Measurements from ENCODE around the gene NTPCR. TPM values are rescaled to one million over a fixed set of nuclear protein-coding genes. Genes with fewer than 3 reads are reported as not detected.

NTPCR gene
- total and polyA plus RNA-seq, 8 donors, result 35.1 to 68.3 (median 56.8) TPM

GRCh38 chr1:233025157-233025556, 74.7 kb downstream of the NTPCR start:
- Histone ChIP-seq H3K36me3 (no peaks in the 10 kb centered on the region), H3K9me3 (no peaks in the 10 kb centered on the region), H3K27me3 (no peaks in the 10 kb centered on the region), H3K27ac (no peak overlapping the region), H3K4me3 (no peak overlapping the region), H3K4me1 (no peaks in the 10 kb centered on the region)
- ATAC-seq (peak; percentile 75), DNase-seq (peak in 2 of 4 donors; percentile 38 to 49)
- peak; percentile 10 to 32 for TF ChIP-seq CTCF (IDR thresholded peaks at IDR 0.05)
- intact Hi-C loops (cut with DNase I), result loop anchor here in 1 of 2 donors (10.0 kb wide), 1 partner anchor 390 kb away; the partner anchor contains the start of gene SIPA1L2

GRCh38 chr1:233025567-233025966, 75.2 kb downstream of the NTPCR start:
- DNase-seq (no peak), ATAC-seq (no peak)
- intact Hi-C loops (cut with DNase I), result loop anchor here in 1 of 2 donors (10.0 kb wide), 1 partner anchor 391 kb away; the partner anchor contains the start of gene SIPA1L2
- Histone ChIP-seq H3K36me3 (no peaks in the 10 kb centered on the region), H3K4me1 (no peaks in the 10 kb centered on the region), H3K27ac (no peak overlapping the region), H3K9me3 (no peaks in the 10 kb centered on the region), H3K27me3 (no peaks in the 10 kb centered on the region), H3K4me3 (no peak overlapping the region)
- TF ChIP-seq CTCF (IDR thresholded peaks at IDR 0.05), result no peak

- ATAC-seq (no peak), DNase-seq (no peak)
- H3K27me3 ChIP-seq, result no peaks in the 10 kb centered on the region
- no peak overlapping the region for H3K4me3 ChIP-seq
- H3K9me3 ChIP-seq, result no peaks in the 10 kb centered on the region
- H3K27ac ChIP-seq, result no peak overlapping the region
- no peaks in the 10 kb centered on the region for H3K36me3 ChIP-seq
- no peaks in the 10 kb centered on the region for H3K4me1 ChIP-seq
- intact Hi-C loops (cut with DNase I), result loop anchor here in 1 of 2 donors (10.0 kb wide), 1 partner anchor 392 kb away; the partner anchor contains the start of gene SIPA1L2
- TF ChIP-seq CTCF (IDR thresholded peaks at IDR 0.05), result no peak
Observed at GRCh38 chr1:233027046-233027445, 76.6 kb downstream of the NTPCR start.

- no peaks in the 10 kb centered on the region for H3K36me3 ChIP-seq
- DNase-seq (no peak), ATAC-seq (no peak)
- no peak overlapping the region for H3K4me3 ChIP-seq
- H3K27ac ChIP-seq, result no peak overlapping the region
- H3K27me3 ChIP-seq, result no peaks in the 10 kb centered on the region
- TF ChIP-seq CTCF (IDR thresholded peaks at IDR 0.05), result no peak
- intact Hi-C loops (cut with DNase I), result no loop called here
- no peaks in the 10 kb centered on the region for H3K9me3 ChIP-seq
- no peaks in the 10 kb centered on the region for H3K4me1 ChIP-seq
Observed at GRCh38 chr1:233031521-233031920, 81.1 kb downstream of the NTPCR start.

GRCh38 chr1:233032916-233033315, 82.5 kb downstream of the NTPCR start:
- TF ChIP-seq CTCF (IDR thresholded peaks at IDR 0.05), result no peak

More at GRCh38 chr1:233032916-233033315, 82.5 kb downstream of the NTPCR start:
- Histone ChIP-seq H3K4me3 (no peak overlapping the region), H3K27ac (no peak overlapping the region), H3K4me1 (no peaks in the 10 kb centered on the region), H3K27me3 (no peaks in the 10 kb centered on the region), H3K36me3 (no peaks in the 10 kb centered on the region), H3K9me3 (no peaks in the 10 kb centered on the region)
- DNase-seq (no peak), ATAC-seq (no peak)
- intact Hi-C loops (cut with DNase I), result no loop called here

Data from left lung (tissue), 10 donors.